Skeletal muscle satellite cell (primary cell): ENCODE data around the gene PPM1E.
"Not testable (repeated sequence)": the region's sequence is repeated elsewhere in the genome, so short reads cannot be mapped to it uniquely, and the experiment has no call there.

Experiments
- H3K27me3 ChIP-seq: 2 replicates; pipeline ENCODE4 v1.7.0; 2013; ENCODE audit warnings: low read length; ENCODE audit not compliant: control insufficient read depth, insufficient read depth
- H3K36me3 ChIP-seq: 2 replicates; pipeline ENCODE4 v1.7.0; 2013; ENCODE audit warnings: mild to moderate bottlenecking, control low read depth, low read length; ENCODE audit not compliant: insufficient read depth
- H3K4me1 ChIP-seq: 2 replicates; pipeline ENCODE4 v1.7.0; 2013; ENCODE audit warnings: low read length; ENCODE audit not compliant: control insufficient read depth, insufficient read depth
- H3K4me2 ChIP-seq: 2 replicates; pipeline ENCODE4 v1.7.0; 2013; ENCODE audit warnings: mild to moderate bottlenecking, low read length
- H3K4me3 ChIP-seq: 2 replicates; pipeline ENCODE4 v1.7.0; 2013; ENCODE audit warnings: low read length
- H3K9ac ChIP-seq: 2 replicates; pipeline ENCODE4 v1.7.0; 2013; ENCODE audit warnings: mild to moderate bottlenecking, low read depth, low read length, moderate library complexity
- H3K9me3 ChIP-seq: replicated peaks from 2 replicates; pipeline ENCODE4 v1.7.0; 2013; ENCODE audit warnings: mild to moderate bottlenecking, control low read depth, low read length

The PPM1E gene

DNA sequence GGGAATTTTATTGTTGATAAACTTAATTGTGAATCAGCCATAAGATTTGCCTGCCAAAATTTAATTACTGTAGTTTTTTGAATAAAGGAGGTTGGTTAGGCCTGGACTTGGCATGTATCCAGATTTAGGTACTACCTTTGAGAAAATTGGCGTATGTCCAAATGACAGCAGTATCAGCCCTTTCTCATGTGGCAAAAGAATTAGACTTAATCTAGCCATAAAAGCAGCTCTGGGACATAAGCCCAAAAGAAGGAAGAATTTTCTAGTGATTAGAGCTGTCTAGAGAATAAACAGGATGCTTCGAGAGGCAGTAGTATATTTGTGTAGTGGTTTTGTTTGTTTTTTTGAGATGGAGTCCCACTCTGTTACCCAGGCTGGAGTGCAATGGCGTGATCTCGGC is 27.7 kb downstream of the PPM1E start:
- no peaks in the 10 kb centered on the region for H3K27me3 ChIP-seq
- no peaks in the 10 kb centered on the region for H3K36me3 ChIP-seq
- H3K4me3 ChIP-seq = no peak overlapping the region

DNA sequence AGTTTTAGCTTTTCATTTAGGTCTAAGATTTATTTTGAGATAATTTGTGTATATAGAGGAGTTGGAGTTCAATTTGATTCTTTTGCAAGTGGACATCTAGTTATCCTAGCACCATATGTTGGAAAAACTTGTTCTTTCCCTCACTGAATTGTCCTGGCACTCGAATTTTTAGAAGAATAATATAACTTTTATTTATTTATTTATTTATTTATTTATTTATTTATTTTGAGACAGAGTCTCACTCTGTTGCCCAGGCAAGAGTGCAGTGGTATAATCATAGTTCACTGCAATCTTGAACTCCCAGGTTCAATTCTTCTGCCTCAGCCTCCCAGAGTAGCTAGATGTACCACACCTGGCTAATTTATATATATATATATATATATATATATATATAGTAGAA is 29.4 kb downstream of the PPM1E start:
- Histone ChIP-seq H3K4me2 (no peak overlapping the region), H3K4me3 (no peak overlapping the region), H3K36me3 (no peaks in the 10 kb centered on the region), H3K9me3 (no peaks in the 10 kb centered on the region), H3K9ac (no peak overlapping the region), H3K27me3 (no peaks in the 10 kb centered on the region), H3K4me1 (peaks cover 9% of the 10 kb centered on the region)

More for the DNA sequence above, 27.7 kb downstream of the PPM1E start:
- Histone ChIP-seq H3K9ac (no peak overlapping the region), H3K4me1 (peaks cover 9% of the 10 kb centered on the region), H3K4me2 (no peak overlapping the region), H3K9me3 (no peaks in the 10 kb centered on the region)

DNA sequence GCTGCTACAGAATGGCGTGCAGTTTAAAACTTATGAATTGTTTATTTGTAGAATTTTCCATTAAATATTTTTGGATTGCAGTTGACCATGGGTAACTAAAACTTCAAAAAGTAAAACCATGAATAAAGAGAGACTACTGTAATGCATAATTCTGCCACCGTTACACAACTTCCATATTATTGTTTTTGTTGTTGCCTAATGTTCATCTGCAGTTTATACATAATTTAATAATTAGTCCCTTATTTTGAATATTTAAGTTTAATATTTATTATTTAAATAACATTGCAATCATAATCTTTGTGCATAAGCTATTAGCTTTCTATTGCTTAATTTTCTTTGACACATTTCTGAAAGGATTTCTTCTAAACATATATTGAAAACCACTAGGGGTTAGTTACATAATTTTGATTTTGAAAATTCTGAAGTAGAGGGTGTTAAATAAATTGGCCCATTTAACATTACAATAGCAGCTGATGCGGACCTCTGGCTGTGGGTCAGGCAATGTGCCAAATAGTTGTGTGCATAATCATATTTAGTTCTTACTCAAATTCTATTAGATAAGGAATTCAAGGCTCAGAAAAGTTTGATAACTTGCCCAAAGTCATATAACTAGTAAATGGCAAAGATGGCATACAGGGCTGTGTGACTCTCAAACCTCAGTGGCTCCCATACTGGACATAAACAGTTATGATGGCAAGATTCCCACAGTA is 31.1 kb downstream of the PPM1E start:
- H3K9me3 ChIP-seq = no peaks in the 10 kb centered on the region
- H3K4me1 ChIP-seq = peaks cover 9% of the 10 kb centered on the region
- H3K27me3 ChIP-seq = no peaks in the 10 kb centered on the region
- H3K4me3 ChIP-seq = no peak overlapping the region
- no peaks in the 10 kb centered on the region for H3K36me3 ChIP-seq
- H3K9ac ChIP-seq = no peak overlapping the region
- peak overlapping the region; percentile 58 for H3K4me2 ChIP-seq

DNA sequence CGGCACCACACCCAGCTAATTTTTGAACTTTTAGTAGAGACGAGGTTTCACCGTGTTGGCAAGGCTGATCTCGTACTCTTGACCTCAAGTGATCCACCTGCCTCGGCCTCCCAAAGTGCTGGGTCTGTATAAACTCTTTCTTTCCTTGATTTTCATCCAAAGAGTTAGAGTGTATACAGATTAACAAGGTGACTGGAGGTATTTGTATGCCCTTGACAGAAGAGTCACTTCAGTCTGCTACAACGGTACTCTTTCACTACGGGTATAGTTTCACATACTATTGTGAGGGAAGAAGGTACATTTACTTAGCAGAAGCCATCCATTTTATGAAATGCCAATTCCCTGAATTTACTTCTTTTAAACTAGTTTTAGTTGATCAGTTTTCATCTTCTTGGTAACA is 32.5 kb downstream of the PPM1E start:
- H3K4me1 ChIP-seq = peaks cover 9% of the 10 kb centered on the region
- no peaks in the 10 kb centered on the region for H3K36me3 ChIP-seq
- no peak overlapping the region for H3K9ac ChIP-seq
- H3K9me3 ChIP-seq = no peaks in the 10 kb centered on the region
- H3K27me3 ChIP-seq = no peaks in the 10 kb centered on the region
- no peak overlapping the region for H3K4me2 ChIP-seq
- H3K4me3 ChIP-seq = no peak overlapping the region

DNA sequence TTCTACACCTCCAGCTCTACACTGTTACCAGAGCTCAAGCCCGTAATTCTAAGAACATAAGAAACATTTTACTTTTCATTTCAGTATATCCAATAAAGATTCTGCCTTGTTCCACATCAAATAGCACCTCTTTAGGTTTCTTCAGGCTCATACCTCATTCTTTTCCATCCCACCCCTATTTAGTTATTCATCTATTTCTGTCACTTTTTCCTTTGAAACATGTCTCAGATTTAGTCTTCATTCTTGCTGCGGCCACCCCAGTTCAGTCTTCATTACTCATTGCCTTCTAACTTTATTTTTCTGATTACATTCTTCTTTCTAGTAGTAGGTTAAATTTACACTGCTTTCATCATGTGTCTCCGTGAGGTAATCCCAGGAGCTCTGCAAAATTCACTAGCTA is 33.5 kb downstream of the PPM1E start:
- no peak overlapping the region for H3K9ac ChIP-seq
- no peak overlapping the region for H3K4me3 ChIP-seq
- no peaks in the 10 kb centered on the region for H3K9me3 ChIP-seq
- peaks cover 9% of the 10 kb centered on the region for H3K4me1 ChIP-seq
- no peaks in the 10 kb centered on the region for H3K27me3 ChIP-seq
- H3K4me2 ChIP-seq = no peak overlapping the region
- H3K36me3 ChIP-seq = no peaks in the 10 kb centered on the region

DNA sequence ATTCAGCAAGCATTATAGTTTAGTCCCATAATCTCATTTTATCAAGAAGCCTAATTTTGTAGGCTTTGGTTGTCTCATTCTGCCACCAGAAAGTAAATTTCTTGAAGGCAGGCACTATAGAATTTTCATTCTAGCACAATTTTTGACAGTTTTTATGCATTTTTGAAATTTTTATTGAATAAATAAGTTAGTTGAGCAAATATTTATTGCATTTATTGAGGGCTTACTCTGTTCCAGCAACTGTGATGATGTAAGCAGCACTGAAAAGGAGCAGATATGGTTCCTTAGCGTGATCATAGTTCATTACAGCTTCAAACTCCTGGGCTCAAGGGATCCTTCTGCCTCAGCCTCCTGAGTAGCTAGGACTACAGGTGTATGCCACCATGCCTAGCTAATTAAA is 34.2 kb downstream of the PPM1E start:
- no peak overlapping the region for H3K9ac ChIP-seq
- no peaks in the 10 kb centered on the region for H3K9me3 ChIP-seq
- no peaks in the 10 kb centered on the region for H3K36me3 ChIP-seq
- H3K27me3 ChIP-seq = no peaks in the 10 kb centered on the region
- no peak overlapping the region for H3K4me3 ChIP-seq
- no peak overlapping the region for H3K4me2 ChIP-seq
- H3K4me1 ChIP-seq = peaks cover 9% of the 10 kb centered on the region

DNA sequence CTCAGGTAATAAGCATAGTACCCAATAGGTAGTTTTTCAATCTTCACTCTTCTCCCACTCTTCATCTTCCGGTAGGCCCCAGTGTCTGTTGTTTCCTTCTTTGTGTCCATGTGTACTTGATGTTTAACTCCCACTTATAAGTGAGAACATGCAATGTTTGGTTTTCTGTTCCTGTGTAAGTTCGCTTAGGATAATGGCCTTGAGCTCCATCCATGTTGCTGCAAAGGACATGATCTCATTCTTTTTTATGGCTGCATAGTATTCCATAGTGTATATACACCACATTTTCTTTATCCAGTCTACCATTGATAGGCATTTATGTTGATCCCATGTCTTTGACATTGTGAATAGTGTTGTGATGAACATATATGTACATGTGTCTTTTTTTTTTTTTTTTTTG is 38.9 kb downstream of the PPM1E start:
- H3K36me3 ChIP-seq, H3K27me3 ChIP-seq, H3K4me3 ChIP-seq, H3K4me1 ChIP-seq, H3K4me2 ChIP-seq, H3K9ac ChIP-seq, H3K9me3 ChIP-seq: not testable (repeated sequence)

DNA sequence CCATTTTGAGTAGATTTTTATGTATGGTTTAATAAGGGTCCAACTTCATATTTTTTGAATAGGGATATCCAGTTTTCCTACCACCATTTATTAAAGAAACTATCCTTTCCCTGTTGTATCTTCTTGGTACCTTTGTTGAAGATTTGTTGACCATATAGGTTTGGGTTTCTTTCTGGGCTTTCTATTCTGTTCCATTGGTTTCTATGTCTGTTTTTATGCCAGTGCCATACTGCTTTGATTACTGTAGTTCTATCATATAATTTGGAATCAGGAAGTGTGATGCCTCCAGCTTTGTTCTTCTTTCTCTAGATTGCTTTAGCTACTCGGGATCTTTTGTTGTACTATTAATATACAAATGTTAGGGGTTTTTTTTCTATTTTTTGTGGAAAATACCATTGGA is 46.5 kb downstream of the PPM1E start:
- Histone ChIP-seq H3K4me2 (no peak overlapping the region), H3K9me3 (peaks cover 3% of the 10 kb centered on the region)

DNA sequence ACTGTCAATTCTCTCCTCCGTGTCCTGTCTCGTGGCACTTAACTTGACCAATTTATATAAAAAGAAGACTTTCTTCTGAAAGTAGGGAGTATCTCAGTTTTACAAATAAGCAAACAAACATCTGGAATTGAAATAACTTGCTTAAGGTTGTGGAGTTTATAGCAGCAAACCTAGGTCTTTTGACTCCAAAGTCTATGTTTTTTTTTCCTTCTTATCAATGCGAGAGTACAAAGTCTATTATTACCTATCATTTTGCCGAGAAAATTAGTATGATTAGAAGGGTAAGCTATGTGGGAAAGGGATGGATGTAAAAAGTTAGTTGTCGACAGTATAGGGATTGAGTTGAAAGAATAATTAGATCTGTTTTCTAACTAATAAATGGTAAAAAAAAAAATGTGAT is 50.4 kb downstream of the PPM1E start:
- Histone ChIP-seq H3K9ac (no peak overlapping the region), H3K4me2 (no peak overlapping the region), H3K9me3 (peaks cover 3% of the 10 kb centered on the region), H3K36me3 (no peaks in the 10 kb centered on the region), H3K27me3 (peaks cover 6% of the 10 kb centered on the region), H3K4me1 (no peaks in the 10 kb centered on the region), H3K4me3 (no peak overlapping the region)

More for the DNA sequence above, 46.5 kb downstream of the PPM1E start:
- H3K36me3 ChIP-seq = no peaks in the 10 kb centered on the region
- H3K4me3 ChIP-seq = no peak overlapping the region
- H3K9ac ChIP-seq = no peak overlapping the region
- H3K4me1 ChIP-seq = no peaks in the 10 kb centered on the region
- H3K27me3 ChIP-seq = no peaks in the 10 kb centered on the region

DNA sequence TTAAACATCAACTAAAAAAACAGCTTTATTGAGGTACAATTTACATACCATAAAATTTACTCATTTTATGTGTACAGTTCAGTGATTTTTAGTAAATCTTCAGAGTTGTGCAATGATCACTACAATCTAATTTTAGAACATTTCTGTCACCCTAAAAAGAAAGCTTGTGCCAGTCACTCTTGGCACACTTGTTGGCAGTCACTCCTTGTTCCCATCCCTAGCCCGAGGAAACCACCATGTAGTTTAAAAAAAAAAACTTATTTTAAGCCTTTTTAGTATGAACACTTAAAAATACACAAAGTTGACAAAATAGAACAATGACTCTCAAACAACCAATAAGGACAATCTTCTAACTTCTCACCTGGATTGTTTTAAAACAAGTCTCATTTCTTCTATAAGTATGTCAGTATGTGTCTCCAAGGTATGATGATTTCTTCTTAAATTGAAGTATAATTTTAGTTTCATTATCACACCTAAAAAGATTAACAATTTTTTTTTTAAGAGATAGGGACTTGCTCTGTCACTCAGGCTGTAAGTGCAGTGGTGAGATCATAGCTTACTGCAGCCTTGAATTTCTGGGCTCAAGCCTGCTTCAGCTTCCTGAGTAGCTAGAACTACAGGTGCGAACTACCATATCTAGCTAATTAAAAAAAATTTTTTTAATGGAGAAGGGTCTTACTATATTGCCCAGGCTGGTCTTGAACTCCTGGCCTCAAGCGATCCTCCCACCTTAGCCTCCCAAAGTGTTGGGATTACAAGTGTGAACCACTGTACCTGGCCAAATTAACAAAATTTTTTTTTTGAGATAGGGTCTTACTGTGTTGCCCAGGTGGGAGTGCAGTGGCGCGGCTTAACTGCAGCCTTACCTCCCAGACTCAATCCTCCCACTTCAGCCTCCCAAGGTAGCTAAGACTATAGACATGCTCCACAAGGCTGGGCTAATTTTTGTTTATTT is 53.2 kb downstream of the PPM1E start:
- no peaks in the 10 kb centered on the region for H3K9me3 ChIP-seq
- H3K4me3 ChIP-seq = no peak overlapping the region
- no peak overlapping the region for H3K9ac ChIP-seq
- peaks cover 6% of the 10 kb centered on the region for H3K27me3 ChIP-seq
- H3K36me3 ChIP-seq = no peaks in the 10 kb centered on the region
- no peaks in the 10 kb centered on the region for H3K4me1 ChIP-seq
- H3K4me2 ChIP-seq = no peak overlapping the region

DNA sequence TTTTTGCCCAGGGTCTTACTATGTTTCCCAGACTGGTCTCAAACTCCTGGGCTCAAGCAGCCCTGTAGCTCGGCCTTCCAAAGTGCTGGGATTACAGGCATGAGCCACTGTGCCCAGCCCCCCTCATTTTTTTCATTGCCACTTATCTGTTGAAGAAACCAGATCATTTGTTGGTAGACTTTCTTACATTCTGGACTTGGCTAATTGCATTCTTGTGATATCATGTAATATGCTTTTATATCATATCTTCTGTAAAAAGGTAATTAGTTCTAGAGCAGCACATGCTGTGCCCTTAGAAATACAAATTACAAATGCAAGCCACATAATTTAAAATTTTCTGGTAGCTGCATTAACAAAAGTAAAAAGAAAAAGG is 53.9 kb downstream of the PPM1E start:
- no peak overlapping the region for H3K4me2 ChIP-seq
- H3K4me3 ChIP-seq = no peak overlapping the region
- H3K9ac ChIP-seq = no peak overlapping the region
- H3K27me3 ChIP-seq = peaks cover 6% of the 10 kb centered on the region
- no peaks in the 10 kb centered on the region for H3K4me1 ChIP-seq
- H3K9me3 ChIP-seq = no peaks in the 10 kb centered on the region
- H3K36me3 ChIP-seq = no peaks in the 10 kb centered on the region
